ENCODE measurements around the gene PRDM5.

DNA sequence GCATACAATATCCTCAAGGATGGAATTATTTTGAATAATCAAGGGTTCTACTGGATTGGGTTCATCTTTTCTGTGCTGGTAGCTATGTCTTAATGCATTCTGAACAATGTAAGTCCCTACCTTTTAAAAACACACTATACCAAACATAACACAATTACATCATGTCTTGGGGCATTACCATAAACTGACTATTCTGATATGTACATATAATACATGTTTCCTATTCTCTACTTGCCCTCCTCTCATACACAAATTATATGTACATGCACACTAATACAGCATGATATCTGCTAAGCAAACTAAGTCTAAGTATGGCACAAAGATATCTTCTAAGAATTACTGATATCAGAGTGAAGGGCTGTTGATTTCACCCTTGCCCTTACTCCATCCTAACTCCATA lies 147.1 kb downstream of the PRDM5 start:
- TF ChIP-seq, protein P1, sequence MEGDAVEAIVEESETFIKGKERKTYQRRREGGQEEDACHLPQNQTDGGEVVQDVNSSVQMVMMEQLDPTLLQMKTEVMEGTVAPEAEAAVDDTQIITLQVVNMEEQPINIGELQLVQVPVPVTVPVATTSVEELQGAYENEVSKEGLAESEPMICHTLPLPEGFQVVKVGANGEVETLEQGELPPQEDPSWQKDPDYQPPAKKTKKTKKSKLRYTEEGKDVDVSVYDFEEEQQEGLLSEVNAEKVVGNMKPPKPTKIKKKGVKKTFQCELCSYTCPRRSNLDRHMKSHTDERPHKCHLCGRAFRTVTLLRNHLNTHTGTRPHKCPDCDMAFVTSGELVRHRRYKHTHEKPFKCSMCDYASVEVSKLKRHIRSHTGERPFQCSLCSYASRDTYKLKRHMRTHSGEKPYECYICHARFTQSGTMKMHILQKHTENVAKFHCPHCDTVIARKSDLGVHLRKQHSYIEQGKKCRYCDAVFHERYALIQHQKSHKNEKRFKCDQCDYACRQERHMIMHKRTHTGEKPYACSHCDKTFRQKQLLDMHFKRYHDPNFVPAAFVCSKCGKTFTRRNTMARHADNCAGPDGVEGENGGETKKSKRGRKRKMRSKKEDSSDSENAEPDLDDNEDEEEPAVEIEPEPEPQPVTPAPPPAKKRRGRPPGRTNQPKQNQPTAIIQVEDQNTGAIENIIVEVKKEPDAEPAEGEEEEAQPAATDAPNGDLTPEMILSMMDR (IDR thresholded peaks at IDR 0.05; ENCODE audit: insufficient read depth, low read depth, low read length), result no peak
- no peak for TF ChIP-seq EZH2 (IDR thresholded peaks at IDR 0.05; ENCODE audit: insufficient read depth, low read length)
